ENCODE measurements around the gene DNAI1.

The DNAI1 gene

DNA sequence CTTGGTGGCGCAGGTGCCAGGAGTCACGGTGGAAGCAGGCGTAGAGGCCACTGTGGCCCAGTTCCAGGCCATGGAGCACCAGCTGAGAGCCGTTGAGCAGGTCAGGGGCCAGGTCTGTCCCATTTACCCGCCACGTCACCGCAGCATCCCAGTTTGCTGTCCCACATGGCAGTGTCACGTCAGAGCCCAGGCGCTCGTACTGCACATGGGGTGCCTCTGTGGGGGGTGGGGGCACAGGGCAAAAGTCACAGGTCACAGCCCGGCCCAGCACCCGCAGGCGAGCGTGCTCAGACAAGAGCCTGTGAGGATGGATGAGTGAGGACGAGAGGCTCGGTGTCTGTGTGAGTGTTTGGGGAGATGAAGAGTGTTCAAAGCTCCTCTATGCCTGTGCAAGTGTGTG, 106.0 kb downstream of the DNAI1 start:
- in situ Hi-C loops (cut with MboI; ENCODE audit: low sequenced_read_pairs, unreplicated experiment), result no loop called here
- TF ChIP-seq CTCF (IDR thresholded peaks at IDR 0.05; ENCODE audit: borderline replicate concordance, control extremely low read depth, extremely low read depth, insufficient read depth, missing control alignments), result no peak

DNA sequence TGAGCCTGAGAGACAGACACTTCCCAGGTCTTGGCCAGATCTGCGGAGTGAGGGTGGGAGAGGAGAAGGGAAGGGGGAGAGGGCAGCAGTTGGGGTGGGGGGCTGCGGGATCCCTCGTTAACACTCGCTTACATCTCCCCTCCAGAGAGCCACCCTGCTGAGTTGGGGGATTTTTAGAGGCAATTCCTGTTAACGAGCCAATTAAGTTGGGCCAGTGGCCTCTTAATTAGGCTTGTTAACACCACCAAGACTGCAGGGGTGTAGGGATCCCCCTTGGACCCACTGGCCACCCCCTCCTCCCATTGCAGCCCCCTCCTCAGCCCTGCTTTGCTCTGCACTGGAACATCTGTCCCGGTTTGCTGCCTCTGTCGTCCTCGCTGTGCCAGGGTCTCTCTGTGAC, 107.3 kb downstream of the DNAI1 start:
- no peak for TF ChIP-seq CTCF (IDR thresholded peaks at IDR 0.05; ENCODE audit: borderline replicate concordance, control extremely low read depth, extremely low read depth, insufficient read depth, missing control alignments)
- DNase-seq (ENCODE audit: low spot score), result no peak
- in situ Hi-C loops (cut with MboI; ENCODE audit: low sequenced_read_pairs, unreplicated experiment), result no loop called here

More for the DNA sequence above, 106.0 kb downstream of the DNAI1 start:
- DNase-seq (ENCODE audit: low spot score), result no peak

DNA sequence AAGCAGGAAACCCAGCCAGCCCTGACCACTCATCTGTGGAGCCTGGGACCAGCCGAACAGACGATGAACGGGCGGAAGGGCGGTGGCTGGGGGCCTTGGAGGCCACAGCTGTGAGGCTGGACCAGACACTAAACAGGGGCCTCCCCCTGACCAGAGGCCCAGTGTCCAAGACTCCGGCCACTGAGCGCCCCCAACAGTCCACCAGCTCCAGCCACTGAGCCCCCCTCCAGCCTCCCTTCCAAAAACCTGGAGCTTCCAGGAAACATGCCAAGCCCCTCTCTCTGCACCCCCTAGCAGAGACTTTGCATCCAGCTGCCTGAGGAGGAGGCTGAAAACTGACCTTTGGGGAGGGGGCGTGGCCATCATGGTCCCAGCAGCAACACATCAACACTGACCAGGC, 107.7 kb downstream of the DNAI1 start:
- in situ Hi-C loops (cut with MboI; ENCODE audit: low sequenced_read_pairs, unreplicated experiment), result no loop called here
- DNase-seq (ENCODE audit: low spot score), result no peak
- no peak for TF ChIP-seq CTCF (IDR thresholded peaks at IDR 0.05; ENCODE audit: borderline replicate concordance, control extremely low read depth, extremely low read depth, insufficient read depth, missing control alignments)

GRCh38 chr9:34566972-34567371, 108.4 kb downstream of the DNAI1 start:
- no peak for DNase-seq (ENCODE audit: low spot score)
- TF ChIP-seq CTCF (IDR thresholded peaks at IDR 0.05; ENCODE audit: borderline replicate concordance, control extremely low read depth, extremely low read depth, insufficient read depth, missing control alignments), result no peak
- in situ Hi-C loops (cut with MboI; ENCODE audit: low sequenced_read_pairs, unreplicated experiment), result no loop called here

DNA sequence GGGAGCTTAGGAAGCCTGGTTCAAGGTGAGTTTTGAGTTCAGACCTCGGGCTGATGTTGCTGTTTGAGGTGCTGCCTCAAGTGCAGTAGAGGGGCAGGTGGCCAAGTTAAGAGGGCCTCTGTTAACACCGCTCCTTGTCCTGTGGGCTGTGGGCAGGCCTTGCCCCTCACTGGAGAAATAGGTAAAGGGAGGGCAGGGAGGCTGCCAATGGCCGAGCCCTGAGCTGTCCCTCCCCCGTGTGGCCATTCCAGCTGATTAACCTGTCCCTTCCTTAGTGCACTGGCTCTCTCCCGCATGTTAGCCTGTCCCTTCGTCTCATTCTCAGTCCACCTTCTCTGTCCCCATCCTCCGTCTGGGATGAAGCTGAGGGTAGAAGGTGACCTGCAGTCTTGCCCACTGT, 109.5 kb downstream of the DNAI1 start:
- in situ Hi-C loops (cut with MboI; ENCODE audit: low sequenced_read_pairs, unreplicated experiment), result no loop called here
- no peak for TF ChIP-seq CTCF (IDR thresholded peaks at IDR 0.05; ENCODE audit: borderline replicate concordance, control extremely low read depth, extremely low read depth, insufficient read depth, missing control alignments)
- no peak for DNase-seq (ENCODE audit: low spot score)

- no peak for TF ChIP-seq CTCF (IDR thresholded peaks at IDR 0.05; ENCODE audit: borderline replicate concordance, control extremely low read depth, extremely low read depth, insufficient read depth, missing control alignments)
- in situ Hi-C loops (cut with MboI; ENCODE audit: low sequenced_read_pairs, unreplicated experiment), result no loop called here
- no peak for DNase-seq (ENCODE audit: low spot score)
These were observed 110.2 kb downstream of the DNAI1 start for GRCh38 chr9:34568774-34569173.

GRCh38 chr9:34570376-34570775, 111.8 kb downstream of the DNAI1 start:
- in situ Hi-C loops (cut with MboI; ENCODE audit: low sequenced_read_pairs, unreplicated experiment), result no loop called here
- no peak for DNase-seq (ENCODE audit: low spot score)
- TF ChIP-seq CTCF (IDR thresholded peaks at IDR 0.05; ENCODE audit: borderline replicate concordance, control extremely low read depth, extremely low read depth, insufficient read depth, missing control alignments), result no peak
